HL-60 (cell line): ENCODE data around the gene FAM43A.

ENCODE experiments used
- DNase-seq, 2 experiments: peaks; one replicate each; pipeline ENCODE4 v3.0.0-alpha.2; 2010 to 2020; ENCODE audit warnings: low read depth in 1 of 2, low spot score in 1 of 2
- H3K27ac ChIP-seq: fragments of 250-450 bp; sonication (Bioruptor Pico); replicated peaks from 2 replicates; pipeline ENCODE4 v1.5.1; 2020; ENCODE audit warnings: mild to moderate bottlenecking, moderate library complexity
- H3K27me3 ChIP-seq: fragments of 250-450 bp; sonication (Bioruptor Pico); 2 replicates; pipeline ENCODE4 v1.5.1; 2021; ENCODE audit warnings: mild to moderate bottlenecking, moderate library complexity; ENCODE audit not compliant: insufficient read depth, poor library complexity, severe bottlenecking
- H3K4me3 ChIP-seq: replicated peaks from 2 replicates; pipeline ENCODE4 v1.5.1; 2011; ENCODE audit warnings: mild to moderate bottlenecking, control low read depth, low read length; ENCODE audit not compliant: insufficient read depth
- GABPA ChIP-seq: IDR thresholded peaks from 2 replicates; pipeline ENCODE4 v1.6.1; 2012; ENCODE audit warnings: low read depth
- POLR2AphosphoS5 ChIP-seq: IDR thresholded peaks from 2 replicates; pipeline ENCODE4 v1.6.1; 2012; ENCODE audit warnings: low read depth
- SPI1 ChIP-seq: IDR thresholded peaks from 2 replicates; pipeline ENCODE4 v1.6.1; 2012; ENCODE audit warnings: low read depth, mild to moderate bottlenecking, borderline replicate concordance
- TF ChIP-seq, protein P1 (sequence below): IDR thresholded peaks from one replicate; pipeline ENCODE4 v1.5.1; 2011; ENCODE audit warnings: low read length, control low read depth, inconsistent platforms; ENCODE audit not compliant: insufficient read depth
- TF ChIP-seq, protein P2 (sequence below): IDR thresholded peaks from 2 replicates; pipeline ENCODE4 v1.6.1; 2012; ENCODE audit warnings: low read depth; ENCODE audit not compliant: insufficient replicate concordance

FAM43A gene

GRCh38 chr3:194690501-194691372, 5.1 kb downstream of the FAM43A start:
- no peak overlapping the region for H3K27ac ChIP-seq
- no peak for DNase-seq
- H3K4me3 ChIP-seq, result no peak overlapping the region
- no peaks in the 10 kb centered on the region for H3K27me3 ChIP-seq
- TF ChIP-seq SPI1 (no peak), POLR2AphosphoS5 (no peak)
- TF ChIP-seq, protein P1, sequence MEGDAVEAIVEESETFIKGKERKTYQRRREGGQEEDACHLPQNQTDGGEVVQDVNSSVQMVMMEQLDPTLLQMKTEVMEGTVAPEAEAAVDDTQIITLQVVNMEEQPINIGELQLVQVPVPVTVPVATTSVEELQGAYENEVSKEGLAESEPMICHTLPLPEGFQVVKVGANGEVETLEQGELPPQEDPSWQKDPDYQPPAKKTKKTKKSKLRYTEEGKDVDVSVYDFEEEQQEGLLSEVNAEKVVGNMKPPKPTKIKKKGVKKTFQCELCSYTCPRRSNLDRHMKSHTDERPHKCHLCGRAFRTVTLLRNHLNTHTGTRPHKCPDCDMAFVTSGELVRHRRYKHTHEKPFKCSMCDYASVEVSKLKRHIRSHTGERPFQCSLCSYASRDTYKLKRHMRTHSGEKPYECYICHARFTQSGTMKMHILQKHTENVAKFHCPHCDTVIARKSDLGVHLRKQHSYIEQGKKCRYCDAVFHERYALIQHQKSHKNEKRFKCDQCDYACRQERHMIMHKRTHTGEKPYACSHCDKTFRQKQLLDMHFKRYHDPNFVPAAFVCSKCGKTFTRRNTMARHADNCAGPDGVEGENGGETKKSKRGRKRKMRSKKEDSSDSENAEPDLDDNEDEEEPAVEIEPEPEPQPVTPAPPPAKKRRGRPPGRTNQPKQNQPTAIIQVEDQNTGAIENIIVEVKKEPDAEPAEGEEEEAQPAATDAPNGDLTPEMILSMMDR, result no peak
- TF ChIP-seq, protein P2, sequence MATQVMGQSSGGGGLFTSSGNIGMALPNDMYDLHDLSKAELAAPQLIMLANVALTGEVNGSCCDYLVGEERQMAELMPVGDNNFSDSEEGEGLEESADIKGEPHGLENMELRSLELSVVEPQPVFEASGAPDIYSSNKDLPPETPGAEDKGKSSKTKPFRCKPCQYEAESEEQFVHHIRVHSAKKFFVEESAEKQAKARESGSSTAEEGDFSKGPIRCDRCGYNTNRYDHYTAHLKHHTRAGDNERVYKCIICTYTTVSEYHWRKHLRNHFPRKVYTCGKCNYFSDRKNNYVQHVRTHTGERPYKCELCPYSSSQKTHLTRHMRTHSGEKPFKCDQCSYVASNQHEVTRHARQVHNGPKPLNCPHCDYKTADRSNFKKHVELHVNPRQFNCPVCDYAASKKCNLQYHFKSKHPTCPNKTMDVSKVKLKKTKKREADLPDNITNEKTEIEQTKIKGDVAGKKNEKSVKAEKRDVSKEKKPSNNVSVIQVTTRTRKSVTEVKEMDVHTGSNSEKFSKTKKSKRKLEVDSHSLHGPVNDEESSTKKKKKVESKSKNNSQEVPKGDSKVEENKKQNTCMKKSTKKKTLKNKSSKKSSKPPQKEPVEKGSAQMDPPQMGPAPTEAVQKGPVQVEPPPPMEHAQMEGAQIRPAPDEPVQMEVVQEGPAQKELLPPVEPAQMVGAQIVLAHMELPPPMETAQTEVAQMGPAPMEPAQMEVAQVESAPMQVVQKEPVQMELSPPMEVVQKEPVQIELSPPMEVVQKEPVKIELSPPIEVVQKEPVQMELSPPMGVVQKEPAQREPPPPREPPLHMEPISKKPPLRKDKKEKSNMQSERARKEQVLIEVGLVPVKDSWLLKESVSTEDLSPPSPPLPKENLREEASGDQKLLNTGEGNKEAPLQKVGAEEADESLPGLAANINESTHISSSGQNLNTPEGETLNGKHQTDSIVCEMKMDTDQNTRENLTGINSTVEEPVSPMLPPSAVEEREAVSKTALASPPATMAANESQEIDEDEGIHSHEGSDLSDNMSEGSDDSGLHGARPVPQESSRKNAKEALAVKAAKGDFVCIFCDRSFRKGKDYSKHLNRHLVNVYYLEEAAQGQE, result no peak

DNA sequence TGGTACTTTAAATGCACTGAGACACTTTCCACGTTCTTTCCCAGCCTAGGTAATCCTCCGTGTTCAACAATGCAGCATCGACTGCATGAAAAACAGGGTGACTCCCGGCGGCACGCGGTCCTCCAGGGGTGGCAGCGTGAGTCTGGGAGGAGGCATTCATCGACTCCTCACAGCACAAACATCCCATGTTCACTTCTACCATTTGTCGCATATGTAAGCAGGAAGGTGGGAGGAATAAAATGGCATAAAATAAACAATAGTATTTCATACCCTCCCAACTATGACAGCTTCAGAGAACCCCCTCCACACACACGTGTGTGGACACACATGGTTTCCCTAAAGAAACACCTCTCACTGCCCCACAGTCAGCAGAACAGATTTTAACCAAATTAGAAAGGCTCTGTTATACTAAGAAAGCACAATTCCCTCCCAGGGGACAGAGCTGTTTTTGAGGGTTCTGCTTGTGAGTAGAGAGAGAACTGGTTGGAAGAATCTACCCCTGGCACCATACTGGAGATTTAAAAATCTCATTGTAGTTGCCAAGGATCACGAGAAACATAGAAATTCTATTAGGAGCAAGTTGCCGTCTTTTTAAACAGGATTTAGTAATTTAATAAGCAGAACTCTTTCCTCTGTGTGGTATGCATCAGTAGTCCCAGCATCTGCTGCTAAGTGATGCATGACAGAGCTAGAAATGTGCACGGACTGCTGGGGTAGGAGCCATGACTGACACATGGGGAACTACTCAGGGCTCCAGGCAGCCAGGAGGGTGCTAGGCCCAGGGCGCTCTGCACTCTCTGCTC, 6.0 kb downstream of the FAM43A start:
- no peak for TF ChIP-seq SPI1
- TF ChIP-seq POLR2AphosphoS5, result no peak
- TF ChIP-seq, protein P2, result no peak
- TF ChIP-seq, protein P1, result no peak
- no peak for TF ChIP-seq GABPA
- H3K27me3 ChIP-seq, result no peaks in the 10 kb centered on the region
- no peak overlapping the region for H3K27ac ChIP-seq
- no peak for DNase-seq
- no peak overlapping the region for H3K4me3 ChIP-seq

DNA sequence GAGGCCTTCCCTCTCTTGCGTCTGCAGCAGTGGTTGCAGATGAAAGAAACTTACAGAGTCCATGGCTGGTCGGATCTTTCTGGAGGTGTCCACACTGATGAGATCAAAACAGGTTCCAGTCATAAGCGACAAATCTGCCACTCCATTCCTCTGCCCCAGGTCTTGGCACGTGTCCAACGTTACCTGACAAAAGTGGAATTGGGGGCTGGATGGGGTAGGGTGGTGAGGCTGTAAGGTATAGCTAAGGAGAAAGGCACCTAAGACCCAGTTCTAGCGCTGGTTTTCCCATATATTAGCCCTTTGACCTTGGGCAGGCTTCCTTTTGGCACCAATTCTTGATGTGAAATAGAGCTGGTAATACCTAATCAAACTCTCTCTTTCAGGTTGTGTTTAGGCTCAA, 11.0 kb downstream of the FAM43A start:
- Histone ChIP-seq H3K4me3 (no peak overlapping the region), H3K27me3 (no peaks in the 10 kb centered on the region), H3K27ac (no peak overlapping the region)
- no peak for DNase-seq
- TF ChIP-seq, protein P2, result no peak
